ENCODE results near the gene DUSP3.

GRCh38 chr17:43800736-43801135 is 22.0 kb upstream of the DUSP3 start:
- TF ChIP-seq SUZ12 (IDR thresholded peaks at IDR 0.05; ENCODE audit: extremely low read depth, insufficient read depth, insufficient read length) (no peak), YY1 (IDR thresholded peaks at IDR 0.05; ENCODE audit: insufficient read depth, insufficient read length) (no peak), ZNF274 (IDR thresholded peaks at IDR 0.05; ENCODE audit: low read depth, low read length) (no peak)
